ENCODE results near the gene CCDC13.

Gene CCDC13

DNA sequence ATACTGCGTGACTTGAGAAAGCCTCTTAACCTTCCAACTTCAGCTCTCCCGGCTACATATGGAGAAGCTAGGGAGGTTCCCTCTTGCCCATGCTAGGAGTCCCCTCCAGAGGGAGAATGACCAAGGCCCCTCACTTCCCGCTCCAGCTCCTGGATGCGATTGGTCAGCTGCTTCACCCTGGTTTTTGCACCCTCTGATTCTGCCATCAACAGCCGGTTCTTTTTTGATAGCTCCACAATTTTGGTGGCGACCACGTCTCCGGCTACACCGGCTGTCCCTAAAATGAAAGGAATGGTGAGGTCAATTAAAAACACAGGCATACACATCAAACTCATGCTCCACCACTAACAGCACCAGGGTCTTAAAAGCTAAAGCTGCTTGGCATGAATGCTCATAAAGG lies 20.6 kb downstream of the CCDC13 start:
- TF ChIP-seq GLIS3 (CRISPR knock-in tag; IDR thresholded peaks at IDR 0.05): no peak
- TF ChIP-seq, protein P1, sequence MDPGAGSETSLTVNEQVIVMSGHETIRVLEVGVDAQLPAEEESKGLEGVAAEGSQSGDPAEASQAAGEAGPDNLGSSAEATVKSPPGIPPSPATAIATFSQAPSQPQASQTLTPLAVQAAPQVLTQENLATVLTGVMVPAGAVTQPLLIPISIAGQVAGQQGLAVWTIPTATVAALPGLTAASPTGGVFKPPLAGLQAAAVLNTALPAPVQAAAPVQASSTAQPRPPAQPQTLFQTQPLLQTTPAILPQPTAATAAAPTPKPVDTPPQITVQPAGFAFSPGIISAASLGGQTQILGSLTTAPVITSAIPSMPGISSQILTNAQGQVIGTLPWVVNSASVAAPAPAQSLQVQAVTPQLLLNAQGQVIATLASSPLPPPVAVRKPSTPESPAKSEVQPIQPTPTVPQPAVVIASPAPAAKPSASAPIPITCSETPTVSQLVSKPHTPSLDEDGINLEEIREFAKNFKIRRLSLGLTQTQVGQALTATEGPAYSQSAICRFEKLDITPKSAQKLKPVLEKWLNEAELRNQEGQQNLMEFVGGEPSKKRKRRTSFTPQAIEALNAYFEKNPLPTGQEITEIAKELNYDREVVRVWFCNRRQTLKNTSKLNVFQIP (CRISPR knock-in tag; IDR thresholded peaks at IDR 0.05; ENCODE audit: borderline replicate concordance, low read depth): no peak
- TF ChIP-seq TOX (CRISPR knock-in tag; IDR thresholded peaks at IDR 0.05; ENCODE audit: borderline replicate concordance): no peak
- no peak for TF ChIP-seq CSDC2 (CRISPR knock-in tag; IDR thresholded peaks at IDR 0.05)
- no peak for TF ChIP-seq ZNF8 (CRISPR knock-in tag; IDR thresholded peaks at IDR 0.05)
- TF ChIP-seq TCF4 (CRISPR knock-in tag; IDR thresholded peaks at IDR 0.05; ENCODE audit: borderline replicate concordance): no peak
- TF ChIP-seq ZNF70 (CRISPR knock-in tag; IDR thresholded peaks at IDR 0.05): no peak
- no peak for TF ChIP-seq CSRNP3 (CRISPR knock-in tag; IDR thresholded peaks at IDR 0.05)
- no peak for TF ChIP-seq ISL1 (CRISPR knock-in tag; IDR thresholded peaks at IDR 0.05)
- TF ChIP-seq, protein P2, sequence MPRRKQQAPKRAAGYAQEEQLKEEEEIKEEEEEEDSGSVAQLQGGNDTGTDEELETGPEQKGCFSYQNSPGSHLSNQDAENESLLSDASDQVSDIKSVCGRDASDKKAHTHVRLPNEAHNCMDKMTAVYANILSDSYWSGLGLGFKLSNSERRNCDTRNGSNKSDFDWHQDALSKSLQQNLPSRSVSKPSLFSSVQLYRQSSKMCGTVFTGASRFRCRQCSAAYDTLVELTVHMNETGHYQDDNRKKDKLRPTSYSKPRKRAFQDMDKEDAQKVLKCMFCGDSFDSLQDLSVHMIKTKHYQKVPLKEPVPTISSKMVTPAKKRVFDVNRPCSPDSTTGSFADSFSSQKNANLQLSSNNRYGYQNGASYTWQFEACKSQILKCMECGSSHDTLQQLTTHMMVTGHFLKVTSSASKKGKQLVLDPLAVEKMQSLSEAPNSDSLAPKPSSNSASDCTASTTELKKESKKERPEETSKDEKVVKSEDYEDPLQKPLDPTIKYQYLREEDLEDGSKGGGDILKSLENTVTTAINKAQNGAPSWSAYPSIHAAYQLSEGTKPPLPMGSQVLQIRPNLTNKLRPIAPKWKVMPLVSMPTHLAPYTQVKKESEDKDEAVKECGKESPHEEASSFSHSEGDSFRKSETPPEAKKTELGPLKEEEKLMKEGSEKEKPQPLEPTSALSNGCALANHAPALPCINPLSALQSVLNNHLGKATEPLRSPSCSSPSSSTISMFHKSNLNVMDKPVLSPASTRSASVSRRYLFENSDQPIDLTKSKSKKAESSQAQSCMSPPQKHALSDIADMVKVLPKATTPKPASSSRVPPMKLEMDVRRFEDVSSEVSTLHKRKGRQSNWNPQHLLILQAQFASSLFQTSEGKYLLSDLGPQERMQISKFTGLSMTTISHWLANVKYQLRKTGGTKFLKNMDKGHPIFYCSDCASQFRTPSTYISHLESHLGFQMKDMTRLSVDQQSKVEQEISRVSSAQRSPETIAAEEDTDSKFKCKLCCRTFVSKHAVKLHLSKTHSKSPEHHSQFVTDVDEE (CRISPR knock-in tag; IDR thresholded peaks at IDR 0.05): no peak
- TF ChIP-seq ZC3H10 (CRISPR knock-in tag; IDR thresholded peaks at IDR 0.05): no peak
- no peak for TF ChIP-seq RARB (CRISPR knock-in tag; IDR thresholded peaks at IDR 0.05)
- no peak for TF ChIP-seq ZFP3 (CRISPR knock-in tag; IDR thresholded peaks at IDR 0.05)
- TF ChIP-seq ARNTL (CRISPR knock-in tag; IDR thresholded peaks at IDR 0.05; ENCODE audit: borderline replicate concordance, low read depth): no peak
- TF ChIP-seq SNAI2 (CRISPR knock-in tag; IDR thresholded peaks at IDR 0.05): no peak
- no peak for TF ChIP-seq ESRRG (CRISPR knock-in tag; IDR thresholded peaks at IDR 0.05)
- no peak for TF ChIP-seq BACH2 (CRISPR knock-in tag; IDR thresholded peaks at IDR 0.05; ENCODE audit: borderline replicate concordance)
- no peak for TF ChIP-seq ZNF565 (CRISPR knock-in tag; conservative IDR thresholded peaks at IDR 0.05; ENCODE audit: low read depth)
- no peak for ATAC-seq

DNA sequence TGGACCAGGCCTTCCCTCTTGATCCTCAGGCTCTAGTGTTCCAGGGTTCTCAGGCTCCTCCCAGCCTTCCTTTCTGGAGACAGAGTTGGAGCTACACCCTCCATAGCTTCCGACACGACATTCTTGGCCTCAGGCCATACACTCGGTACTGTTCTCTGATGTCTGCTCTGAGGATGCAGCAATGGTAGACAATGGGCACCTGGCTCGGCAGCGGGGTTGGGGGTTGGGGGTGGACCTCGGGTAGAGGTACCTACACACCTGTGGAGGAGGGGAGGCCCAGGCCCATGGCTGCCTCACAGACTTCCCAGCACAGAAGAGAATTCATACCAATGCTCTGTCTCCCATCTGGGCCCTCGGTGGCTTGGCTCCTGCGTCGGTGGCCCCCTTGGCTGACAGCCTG lies 21.4 kb downstream of the CCDC13 start:
- no peak for TF ChIP-seq ZNF8 (CRISPR knock-in tag; IDR thresholded peaks at IDR 0.05)
- no peak for TF ChIP-seq TOX (CRISPR knock-in tag; IDR thresholded peaks at IDR 0.05; ENCODE audit: borderline replicate concordance)
- TF ChIP-seq ZFP3 (CRISPR knock-in tag; IDR thresholded peaks at IDR 0.05): no peak
- TF ChIP-seq GLIS3 (CRISPR knock-in tag; IDR thresholded peaks at IDR 0.05): no peak
- no peak for TF ChIP-seq SNAI2 (CRISPR knock-in tag; IDR thresholded peaks at IDR 0.05)
- TF ChIP-seq ZNF70 (CRISPR knock-in tag; IDR thresholded peaks at IDR 0.05): no peak
- no peak for TF ChIP-seq CSDC2 (CRISPR knock-in tag; IDR thresholded peaks at IDR 0.05)
- TF ChIP-seq OSR1 (CRISPR knock-in tag; IDR thresholded peaks at IDR 0.05): no peak
- TF ChIP-seq ZC3H10 (CRISPR knock-in tag; IDR thresholded peaks at IDR 0.05): no peak
- no peak for TF ChIP-seq ESRRG (CRISPR knock-in tag; IDR thresholded peaks at IDR 0.05)
- no peak for TF ChIP-seq RARB (CRISPR knock-in tag; IDR thresholded peaks at IDR 0.05)
- TF ChIP-seq, protein P2 (CRISPR knock-in tag; IDR thresholded peaks at IDR 0.05): no peak
- no peak for TF ChIP-seq CREB5 (CRISPR knock-in tag; IDR thresholded peaks at IDR 0.05; ENCODE audit: low read depth)
- no peak for ATAC-seq

DNA sequence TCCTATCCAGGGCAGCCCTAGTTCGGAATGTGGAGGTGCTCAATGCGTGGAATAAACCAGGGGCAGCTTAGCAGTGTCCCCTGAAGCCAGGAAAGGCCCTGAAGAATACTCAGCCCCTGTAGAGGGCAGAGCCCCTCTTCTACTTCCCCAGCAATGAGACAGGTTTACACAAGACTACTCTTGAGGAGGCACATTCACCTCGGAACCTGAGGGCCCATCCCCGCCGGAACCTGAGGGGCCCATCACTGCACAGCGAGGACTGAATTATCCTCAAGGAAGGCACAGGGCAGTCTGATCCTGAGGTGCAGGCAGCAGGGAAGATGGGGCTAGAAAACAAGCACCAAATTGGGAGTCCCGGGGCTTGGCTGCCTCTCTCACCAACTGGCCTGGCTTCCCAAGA lies 22.2 kb downstream of the CCDC13 start:
- no peak for ATAC-seq
- TF ChIP-seq GLIS3 (CRISPR knock-in tag; IDR thresholded peaks at IDR 0.05) (no peak), CSRNP3 (CRISPR knock-in tag; IDR thresholded peaks at IDR 0.05) (no peak), ZNF565 (CRISPR knock-in tag; conservative IDR thresholded peaks at IDR 0.05; ENCODE audit: low read depth) (no peak)
- TF ChIP-seq, protein P2 (CRISPR knock-in tag; IDR thresholded peaks at IDR 0.05): no peak
